RWPE1 (cell line): Measurements from ENCODE around the gene TMPRSS2.

ENCODE experiments used
- CTCF ChIA-PET: fragments of 350-600 bp; sonication (Branson Sonifier 250); formaldehyde crosslinking; extraction: SDS; loops from one replicate; lab custom pipeline; 2021; lab: Yijun Ruan, JAX
- POLR2A ChIA-PET: fragments of 400-600 bp; formaldehyde crosslinking; extraction: SDS; loops from one replicate; lab custom pipeline; 2020; ENCODE audit warnings: antibody characterized with exemption; ENCODE audit not compliant: low non-redundant PET; lab: Yijun Ruan, JAX
- DNase-seq: peaks from one replicate; pipeline ENCODE4 v3.0.0; 2012; ENCODE audit warnings: low spot score
- H3K27ac ChIP-seq: fragments of 450-650 bp; 2 replicates; pipeline ENCODE4 v1.5.1; 2017
- CTCF ChIP-seq: fragments of 450-650 bp; conservative IDR thresholded peaks from 2 replicates; pipeline ENCODE4 v1.5.1; 2017; ENCODE audit warnings: low read depth, mild to moderate bottlenecking

TMPRSS2 gene

GRCh38 chr21:41477641-41478318 lies 30.2 kb downstream of the TMPRSS2 start:
- DNase-seq = no peak
- TF ChIP-seq CTCF = no peak
- no peak overlapping the region for H3K27ac ChIP-seq
- ChIA-PET CTCF (no interaction called here), POLR2A (no interaction called here)

GRCh38 chr21:41475714-41476420 lies 32.1 kb downstream of the TMPRSS2 start:
- CTCF ChIA-PET = interaction anchor here (0.8 kb wide), 1 partner anchor 193 kb away, joined by 3 read pairs; no protein-coding TSS in a partner anchor
- POLR2A ChIA-PET = no interaction called here
- no peak for TF ChIP-seq CTCF
- DNase-seq = no peak
- no peak overlapping the region for H3K27ac ChIP-seq

- POLR2A ChIA-PET = no interaction called here
- no peak overlapping the region for H3K27ac ChIP-seq
- no peak for TF ChIP-seq CTCF
- DNase-seq = no peak
- CTCF ChIA-PET = no interaction called here
These were observed 35.0 kb downstream of the TMPRSS2 start for GRCh38 chr21:41472753-41473548.

- no peak for DNase-seq
- POLR2A ChIA-PET = no interaction called here
- CTCF ChIA-PET = no interaction called here
- TF ChIP-seq CTCF = no peak
- no peak overlapping the region for H3K27ac ChIP-seq
These were observed 37.9 kb downstream of the TMPRSS2 start for GRCh38 chr21:41470054-41470453.

- CTCF ChIA-PET = interaction anchor here (0.6 to 0.7 kb wide), 2 partner anchors 40 to 345 kb away, joined by 3 read pairs; partner anchors contain the start of gene MX1
- no peak overlapping the region for H3K27ac ChIP-seq
- no peak for TF ChIP-seq CTCF
- DNase-seq = no peak
- POLR2A ChIA-PET = no interaction called here
These were observed 41.7 kb downstream of the TMPRSS2 start for GRCh38 chr21:41466024-41466820.
